Transverse colon (tissue), 4 donors: ENCODE results near the gene ZHX3. TPM values are rescaled to one million over a fixed set of nuclear protein-coding genes. Genes with fewer than 3 reads are reported as not detected.

Source experiments
- DNase-seq: peaks from one replicate; pipeline ENCODE4 v3.0.0-alpha.2; 2019
- H3K27ac ChIP-seq, 4 donors: fragments of 200-600 bp; sonication (generic); 2 replicates each; pipeline ENCODE4 v1.5.1; 2016 to 2018; ENCODE audit warnings: inconsistent platforms in 4 of 4
- H3K27me3 ChIP-seq: fragments of 200-600 bp; sonication (generic); 2 replicates; pipeline ENCODE4 v1.5.1; 2017; ENCODE audit warnings: inconsistent platforms
- H3K36me3 ChIP-seq, 4 donors: fragments of 200-600 bp; sonication (generic); 2 replicates each; pipeline ENCODE4 v1.5.1; 2017 to 2019; ENCODE audit warnings: inconsistent platforms in 4 of 4
- H3K4me1 ChIP-seq, 4 donors: fragments of 200-600 bp; sonication (generic); 2 replicates each; pipeline ENCODE4 v1.5.1; 2017 to 2020; ENCODE audit warnings: inconsistent platforms in 4 of 4
- H3K4me3 ChIP-seq, 4 donors: fragments of 200-600 bp; sonication (generic); 1 replicate in 1 of 4; 2 replicates in 3 of 4; pipeline versions ENCODE4 v1.5.1 to v1.6.1; 2017 to 2019; ENCODE audit warnings: inconsistent platforms in 4 of 4
- H3K9me3 ChIP-seq, 2 donors: fragments of 200-600 bp; sonication (generic); 2 replicates each; pipeline ENCODE4 v1.5.1; 2017 to 2019; ENCODE audit warnings: inconsistent platforms in 2 of 2
- EP300 ChIP-seq: sonication (generic); formaldehyde crosslinking; IDR thresholded peaks from one replicate; pipeline ENCODE4 v1.6.1; 2017; ENCODE audit warnings: antibody characterized with exemption, low read depth
- POLR2A ChIP-seq: fragments of 450-650 bp; IDR thresholded peaks from one replicate; pipeline ENCODE4 v1.6.1; 2016; ENCODE audit warnings: antibody characterized with exemption, mild to moderate bottlenecking, moderate library complexity
- POLR2AphosphoS5 ChIP-seq, 3 donors: sonication (generic); formaldehyde crosslinking; IDR thresholded peaks; one replicate each; pipeline ENCODE4 v1.6.1; 2016; ENCODE audit warnings: antibody characterized with exemption in 3 of 3
- WGBS, 2 donors: methylation state at CpG; one replicate each; pipeline ENCODE4 v1.1.5; 2018; ENCODE audit warnings: low coverage in 1 of 2; 5-methylcytosine and 5-hydroxymethylcytosine counted together
- in situ Hi-C, 4 donors: fragments of 200-750 bp; cut with MboI; loops; one replicate each; pipeline versions ENCODE4 v1.15.0 to v1.15.1; 2017; ENCODE audit warnings: low sequenced_read_pairs in 3 of 4, low pct_ligation_motif_present in 1 of 4, low pct_unique_long_range_greater_than_20kb in 1 of 4
- intact Hi-C: fragments of 100-400 bp; cut with DNase I; formaldehyde crosslinking; loops from one replicate; pipeline ENCODE4 v1.15.1; 2023; ENCODE audit warnings: low total_unique reads
- total RNA-seq, 4 donors: library from RNA; depleted of rRNA; stranded (reverse); fragments of >200 nt; gene quantifications; one replicate each; pipeline ENCODE4 v1.1.0, GENCODE V29; 2016
- TF ChIP-seq, protein P1 (sequence below), 5 experiments: fragments of 200-600 bp in 3 of 5; fragments of 450-650 bp in 2 of 5; sonication (generic) in 3 of 5; IDR thresholded peaks; 1 replicate in 2 of 5; 2 replicates in 3 of 5; pipeline ENCODE4 v1.5.1; 2016 to 2017; ENCODE audit warnings: antibody characterized with exemption in 5 of 5, inconsistent platforms in 3 of 5, mild to moderate bottlenecking in 2 of 5, moderate library complexity in 1 of 5

The ZHX3 gene
- total RNA-seq, 4 donors from 2014 or later: 22.7 to 34.8 (median 26.4) TPM

DNA sequence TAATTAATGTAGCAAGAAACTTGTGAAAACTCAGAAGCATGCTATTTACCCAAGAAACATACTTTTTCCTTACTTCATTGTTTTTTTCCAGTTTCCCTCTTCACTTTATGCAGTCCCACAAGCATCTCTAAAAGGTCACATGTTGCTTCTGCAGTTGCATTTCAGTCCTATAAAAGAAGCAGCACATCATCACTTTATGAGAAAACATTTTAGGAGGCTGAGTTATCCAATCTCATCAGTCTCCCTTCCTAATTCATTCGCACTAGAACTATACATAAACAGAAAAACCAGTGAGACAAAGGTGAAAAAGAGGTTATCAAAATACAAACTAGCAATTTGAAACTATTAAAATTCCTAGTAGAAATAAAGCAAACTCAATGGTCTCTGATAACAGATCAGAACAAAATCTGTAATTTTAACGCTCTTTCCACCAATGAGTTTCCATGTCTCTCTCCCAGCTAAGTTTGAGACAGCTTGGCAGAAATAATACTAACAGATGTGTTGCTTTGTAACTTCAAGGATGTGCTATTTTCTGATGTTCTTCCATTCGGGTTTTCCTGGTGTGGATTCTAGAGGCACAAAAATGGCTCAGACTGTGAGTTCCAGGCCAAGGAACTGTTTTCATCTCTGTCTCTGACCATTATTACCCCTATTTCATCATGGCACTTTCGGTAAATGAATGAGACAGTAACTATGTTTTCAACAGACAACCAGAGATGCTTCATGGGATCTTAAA is 48.4 kb downstream of the ZHX3 start:
- intact Hi-C loops: no loop called here
- in situ Hi-C loops: no loop called here
- Histone ChIP-seq H3K4me3 (no peak overlapping the region), H3K36me3 (peaks cover 0 to 4% (median 0%) of the 10 kb centered on the region in 4 donors), H3K4me1 (peaks cover 0 to 9% (median 0%) of the 10 kb centered on the region in 4 donors), H3K9me3 (no peaks in the 10 kb centered on the region), H3K27ac (peak overlapping the region in 1 of 4 donors; percentile 42), H3K27me3 (no peaks in the 10 kb centered on the region)
- no peak for DNase-seq
- WGBS, 2 donors: 76 to 88% methylated on average over 4 of the region's 4 CpGs
- TF ChIP-seq, protein P1, sequence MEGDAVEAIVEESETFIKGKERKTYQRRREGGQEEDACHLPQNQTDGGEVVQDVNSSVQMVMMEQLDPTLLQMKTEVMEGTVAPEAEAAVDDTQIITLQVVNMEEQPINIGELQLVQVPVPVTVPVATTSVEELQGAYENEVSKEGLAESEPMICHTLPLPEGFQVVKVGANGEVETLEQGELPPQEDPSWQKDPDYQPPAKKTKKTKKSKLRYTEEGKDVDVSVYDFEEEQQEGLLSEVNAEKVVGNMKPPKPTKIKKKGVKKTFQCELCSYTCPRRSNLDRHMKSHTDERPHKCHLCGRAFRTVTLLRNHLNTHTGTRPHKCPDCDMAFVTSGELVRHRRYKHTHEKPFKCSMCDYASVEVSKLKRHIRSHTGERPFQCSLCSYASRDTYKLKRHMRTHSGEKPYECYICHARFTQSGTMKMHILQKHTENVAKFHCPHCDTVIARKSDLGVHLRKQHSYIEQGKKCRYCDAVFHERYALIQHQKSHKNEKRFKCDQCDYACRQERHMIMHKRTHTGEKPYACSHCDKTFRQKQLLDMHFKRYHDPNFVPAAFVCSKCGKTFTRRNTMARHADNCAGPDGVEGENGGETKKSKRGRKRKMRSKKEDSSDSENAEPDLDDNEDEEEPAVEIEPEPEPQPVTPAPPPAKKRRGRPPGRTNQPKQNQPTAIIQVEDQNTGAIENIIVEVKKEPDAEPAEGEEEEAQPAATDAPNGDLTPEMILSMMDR (IDR thresholded peaks at IDR 0.05): no peak
- TF ChIP-seq POLR2AphosphoS5 (IDR thresholded peaks at IDR 0.05) (no peak), EP300 (no peak), POLR2A (no peak)

DNA sequence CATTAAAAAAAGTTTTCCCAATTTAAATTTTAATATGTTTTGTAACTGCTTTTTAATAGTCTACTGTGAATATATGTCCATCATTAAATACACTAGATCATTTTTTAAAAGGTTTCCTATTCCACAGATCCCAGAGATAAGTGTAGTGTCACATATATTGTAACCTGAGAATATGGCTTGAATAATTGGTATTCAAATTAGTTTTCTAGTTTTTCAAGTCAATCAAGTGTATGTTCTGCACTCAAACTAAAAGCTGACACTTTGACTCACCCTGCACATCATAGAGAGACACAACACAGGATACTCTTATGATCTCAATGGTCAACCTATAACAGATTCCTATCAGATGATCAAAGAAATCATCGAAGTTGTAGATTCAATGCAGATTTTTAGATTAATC is 49.1 kb downstream of the ZHX3 start:
- no peak overlapping the region for H3K4me3 ChIP-seq
- intact Hi-C loops: no loop called here
- H3K36me3 ChIP-seq: peaks cover 0 to 4% (median 0%) of the 10 kb centered on the region in 4 donors
- in situ Hi-C loops: no loop called here
- H3K27me3 ChIP-seq: no peaks in the 10 kb centered on the region
- WGBS, 2 donors: 77 to 79% methylated on average over 1 of the region's 1 CpG
- no peaks in the 10 kb centered on the region for H3K9me3 ChIP-seq
- H3K4me1 ChIP-seq: peaks cover 0 to 9% (median 0%) of the 10 kb centered on the region in 4 donors
- H3K27ac ChIP-seq: peak overlapping the region in 1 of 4 donors; percentile 42
- TF ChIP-seq POLR2A (no peak), EP300 (no peak), POLR2AphosphoS5 (IDR thresholded peaks at IDR 0.05) (no peak)
- TF ChIP-seq, protein P1 (IDR thresholded peaks at IDR 0.05): no peak
- no peak for DNase-seq

DNA sequence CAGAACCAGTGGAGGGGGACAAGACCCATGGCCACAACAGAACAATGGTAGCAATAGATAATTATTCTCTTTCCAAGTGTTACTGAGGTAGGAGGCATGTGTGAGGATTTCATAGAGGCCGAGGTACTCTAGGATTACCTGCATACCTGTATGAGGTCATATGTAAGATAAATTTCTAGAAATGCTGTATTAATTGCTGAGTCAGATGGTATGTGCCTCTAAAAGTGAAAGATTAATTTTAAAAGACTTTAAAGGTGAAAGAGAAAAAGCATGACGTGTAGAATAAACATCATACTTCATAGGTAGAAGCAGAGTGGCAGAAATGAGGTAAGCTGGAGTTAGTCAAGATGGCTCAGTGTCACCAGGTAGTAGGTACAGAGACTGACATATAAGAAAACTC is 51.6 kb downstream of the ZHX3 start:
- 90 to 100% methylated on average over 1 to 2 of the region's 2 CpGs for WGBS, 2 donors
- H3K9me3 ChIP-seq: no peaks in the 10 kb centered on the region
- H3K4me1 ChIP-seq: peaks cover 0 to 13% (median 0%) of the 10 kb centered on the region in 4 donors
- H3K4me3 ChIP-seq: no peak overlapping the region
- in situ Hi-C loops (no loop called here), intact Hi-C loops (no loop called here)
- no peak for DNase-seq
- TF ChIP-seq POLR2AphosphoS5 (IDR thresholded peaks at IDR 0.05) (no peak), EP300 (no peak), POLR2A (no peak)
- TF ChIP-seq, protein P1 (IDR thresholded peaks at IDR 0.05): no peak
- H3K27ac ChIP-seq: no peak overlapping the region
- peaks cover 0 to 4% (median 0%) of the 10 kb centered on the region in 4 donors for H3K36me3 ChIP-seq
- no peaks in the 10 kb centered on the region for H3K27me3 ChIP-seq

DNA sequence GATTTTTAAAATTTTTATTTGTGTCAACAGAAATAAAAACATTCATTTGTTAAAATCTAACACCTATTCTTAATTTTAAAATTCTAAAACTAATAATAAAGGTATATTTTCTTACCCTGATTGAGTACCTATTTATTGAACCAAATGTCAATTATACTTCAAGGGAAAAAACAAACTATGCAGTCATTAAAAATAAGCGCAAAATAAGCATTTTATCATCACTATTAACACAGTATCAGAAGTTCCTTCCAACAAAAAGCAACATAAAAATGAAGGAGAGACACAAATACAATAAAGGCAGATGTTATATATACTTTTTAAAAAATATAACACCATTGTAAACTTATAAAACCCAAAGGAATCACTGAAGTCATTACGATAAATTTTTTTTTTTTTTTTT is 52.7 kb downstream of the ZHX3 start:
- Histone ChIP-seq H3K9me3 (no peaks in the 10 kb centered on the region), H3K4me1 (peaks cover 0 to 13% (median 0%) of the 10 kb centered on the region in 4 donors), H3K27ac (no peak overlapping the region), H3K27me3 (no peaks in the 10 kb centered on the region), H3K36me3 (peaks cover 0 to 4% (median 0%) of the 10 kb centered on the region in 4 donors), H3K4me3 (no peak overlapping the region)
- no peak for DNase-seq
- 98 to 100% methylated on average over 2 of the region's 2 CpGs for WGBS, 2 donors
- TF ChIP-seq EP300 (no peak), POLR2AphosphoS5 (IDR thresholded peaks at IDR 0.05) (no peak), POLR2A (no peak)
- TF ChIP-seq, protein P1 (IDR thresholded peaks at IDR 0.05): no peak
- in situ Hi-C loops (no loop called here), intact Hi-C loops (no loop called here)
